NCI-H1436 treated with DMSO at 0.1 percent for 48 hours (cell line): ENCODE measurements around the gene CCR7.
"Not testable (repeated sequence)": the region's sequence is repeated elsewhere in the genome, so short reads cannot be mapped to it uniquely, and the experiment has no call there.

ENCODE experiments used
- DNase-seq: peaks from one replicate; lab custom pipeline; 2025; lab: John Stamatoyannopoulos, UW

CCR7 gene

DNA sequence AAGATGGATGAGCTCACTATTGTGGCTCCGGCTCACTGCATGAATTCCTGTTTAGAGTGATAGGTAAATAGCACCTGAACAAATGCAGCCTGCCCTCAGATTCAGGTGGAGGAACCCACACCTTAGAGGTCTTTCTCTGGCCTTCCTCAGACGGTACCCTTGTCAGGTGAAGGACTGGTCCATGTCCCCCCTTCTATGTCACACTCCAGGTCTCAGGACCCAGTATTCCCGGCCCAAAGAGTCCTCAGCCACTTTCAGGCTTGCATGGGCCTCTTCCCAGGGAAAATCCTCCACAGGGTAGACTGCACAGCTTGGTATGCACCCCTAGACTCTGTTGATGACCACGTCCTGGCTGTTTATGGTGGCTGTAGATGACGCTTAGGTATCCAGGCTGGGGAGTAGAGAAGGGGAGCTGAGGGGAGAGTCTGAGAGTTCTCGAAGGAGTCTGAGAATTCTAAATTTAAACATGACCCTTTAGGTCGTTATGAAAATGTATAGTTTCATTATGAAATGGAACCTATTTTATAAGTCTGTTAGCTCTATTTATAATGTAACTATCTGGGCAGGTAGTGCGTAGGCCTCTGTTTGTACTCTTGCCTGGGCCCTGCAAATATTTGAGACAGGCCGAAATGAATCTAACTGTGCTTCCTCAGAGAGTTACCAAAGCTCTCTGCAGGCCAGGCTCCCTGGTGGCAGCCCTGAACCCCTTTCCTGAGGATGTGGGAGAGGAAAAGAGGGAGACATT is 32.5 kb upstream of the CCR7 start:
- no peak for DNase-seq

- DNase-seq = no peak
Measured at GRCh38 chr17:40597156-40597555, 31.9 kb upstream of the CCR7 start.

GRCh38 chr17:40596261-40596919 is 31.1 kb upstream of the CCR7 start:
- peak; percentile 26 for DNase-seq

- DNase-seq = no peak
Measured at GRCh38 chr17:40590742-40591141, 25.5 kb upstream of the CCR7 start.

DNA sequence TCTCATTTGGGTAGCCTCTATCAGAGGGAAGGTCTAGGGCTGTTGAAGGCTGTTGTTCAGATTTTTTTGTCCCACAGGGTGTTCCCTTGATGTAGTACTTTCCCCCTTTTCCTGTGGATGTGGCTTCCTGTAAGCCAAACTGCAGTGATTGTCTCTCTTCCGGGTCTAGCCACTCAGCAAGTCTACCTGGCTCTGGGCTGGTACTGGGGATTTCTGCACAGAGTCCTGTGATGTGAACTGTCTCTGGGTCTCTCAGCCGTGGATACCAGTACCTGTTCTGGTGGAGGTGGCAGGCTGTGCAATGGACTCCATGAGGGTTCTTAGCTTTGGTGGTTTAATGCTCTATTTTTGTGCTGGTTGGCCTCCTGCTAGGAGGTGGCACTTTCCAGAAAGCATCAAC is 23.3 kb upstream of the CCR7 start:
- no peak for DNase-seq

DNA sequence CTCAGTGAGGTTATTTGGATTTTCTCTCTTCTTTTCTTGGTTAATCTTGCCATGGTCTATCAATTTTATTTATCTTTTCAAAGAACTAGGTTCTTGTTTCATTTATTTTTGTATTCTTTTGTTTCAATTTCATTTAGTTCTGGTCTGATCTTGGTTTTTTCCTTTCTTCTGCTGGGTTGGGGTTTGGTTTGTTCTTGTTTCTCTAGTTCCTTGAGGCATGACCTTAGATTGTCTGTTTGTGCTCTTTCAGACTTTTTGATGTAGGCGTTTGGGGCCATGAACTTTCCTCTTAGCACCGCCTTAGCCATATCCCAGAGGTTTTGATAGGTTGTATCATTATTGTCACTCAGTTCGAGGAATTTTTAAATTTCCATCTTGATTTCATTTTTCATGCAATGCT is 21.0 kb upstream of the CCR7 start:
- not testable (repeated sequence) for DNase-seq

DNA sequence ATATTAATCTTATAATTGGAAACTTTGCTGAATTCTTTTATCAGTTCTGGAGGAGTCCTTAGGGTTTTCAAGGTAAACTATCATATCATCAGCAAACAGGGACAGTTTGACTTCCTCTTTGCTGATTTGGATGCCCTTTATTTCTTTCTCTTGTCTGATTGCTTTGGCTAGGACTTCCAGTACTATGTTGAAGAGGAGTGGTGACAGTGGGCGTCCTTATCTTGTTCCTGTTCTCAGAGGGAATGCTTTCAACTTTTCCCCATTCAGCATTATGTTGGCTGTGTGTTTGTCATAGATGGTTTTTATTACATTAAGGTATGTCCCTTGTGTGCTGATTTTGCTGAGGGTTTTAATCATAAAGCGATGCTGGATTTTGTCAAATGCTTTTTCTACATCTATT is 19.7 kb upstream of the CCR7 start:
- not testable (repeated sequence) for DNase-seq

DNA sequence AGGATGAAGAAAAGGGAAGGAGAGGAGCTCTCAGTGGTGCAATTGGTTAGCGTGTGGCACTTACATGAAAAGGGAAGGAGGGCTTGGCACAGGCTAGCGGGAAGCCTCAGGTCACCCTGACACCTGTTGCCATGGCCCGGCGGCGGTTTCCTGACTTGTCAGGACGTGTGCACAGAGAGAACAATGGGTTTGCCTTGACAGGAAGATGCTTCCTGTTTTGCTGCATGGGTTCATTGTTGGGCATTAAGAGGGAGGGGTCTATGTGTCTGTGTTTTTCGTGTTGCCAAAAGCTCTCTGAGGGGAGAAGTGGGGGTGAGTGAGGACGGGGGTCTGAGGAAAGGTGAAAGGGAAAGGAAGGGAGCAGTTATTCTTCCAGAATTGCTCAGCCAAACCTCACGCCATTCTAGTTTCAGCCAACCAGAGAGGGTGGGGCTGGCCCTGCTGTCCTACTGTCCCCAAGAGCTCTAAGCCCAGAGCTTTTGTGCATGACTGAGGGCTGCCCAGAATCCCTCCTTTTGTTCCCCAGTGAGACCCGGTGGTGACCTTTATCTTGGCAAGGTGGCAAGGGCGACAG is 17.1 kb upstream of the CCR7 start:
- DNase-seq = peak; percentile 93

DNA sequence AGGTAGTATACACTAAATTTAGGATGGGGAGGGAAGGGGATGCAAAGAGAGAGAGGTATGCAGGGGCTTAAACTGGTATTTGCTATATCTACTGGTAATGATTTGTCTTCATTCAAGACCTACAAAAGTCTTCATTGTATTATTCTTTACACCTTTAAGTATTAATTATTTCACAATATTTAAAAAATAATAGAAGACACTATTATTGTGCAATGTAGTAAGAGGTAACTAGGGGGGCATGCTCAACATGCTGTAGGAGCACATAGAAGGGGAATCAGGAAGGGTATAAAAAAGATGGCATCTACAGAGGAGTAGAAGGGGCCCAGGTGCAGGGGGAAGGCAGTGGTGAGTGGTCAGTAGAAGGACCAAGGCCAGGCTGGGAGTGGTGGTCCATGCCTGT is 14.9 kb upstream of the CCR7 start:
- DNase-seq = no peak

GRCh38 chr17:40579471-40579870 is 14.2 kb upstream of the CCR7 start:
- no peak for DNase-seq

DNA sequence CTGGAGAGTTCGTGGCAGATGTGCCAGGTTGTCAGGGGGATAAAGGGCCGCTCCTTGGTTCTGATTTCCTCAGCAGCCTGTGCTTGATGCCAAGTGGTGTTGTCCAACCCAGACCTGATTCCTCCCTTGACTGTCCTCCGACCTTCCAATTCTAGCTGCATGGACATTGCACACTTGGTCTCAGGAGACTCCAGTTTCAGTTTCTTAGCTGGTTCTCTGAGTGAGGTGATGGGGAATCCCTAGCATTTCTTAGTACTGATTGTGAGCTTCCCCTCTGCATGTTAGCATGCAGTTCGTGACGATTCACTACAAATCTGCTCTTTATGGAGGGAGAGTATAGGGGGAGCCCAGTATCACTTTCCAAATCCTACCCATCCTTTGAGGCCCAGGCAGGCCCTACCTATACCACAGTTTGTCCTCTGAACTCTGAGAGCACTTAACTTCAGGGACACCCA is 12.4 kb upstream of the CCR7 start:
- DNase-seq = no peak

- DNase-seq = no peak
Measured at GRCh38 chr17:40576113-40576740, 11.0 kb upstream of the CCR7 start.

DNA sequence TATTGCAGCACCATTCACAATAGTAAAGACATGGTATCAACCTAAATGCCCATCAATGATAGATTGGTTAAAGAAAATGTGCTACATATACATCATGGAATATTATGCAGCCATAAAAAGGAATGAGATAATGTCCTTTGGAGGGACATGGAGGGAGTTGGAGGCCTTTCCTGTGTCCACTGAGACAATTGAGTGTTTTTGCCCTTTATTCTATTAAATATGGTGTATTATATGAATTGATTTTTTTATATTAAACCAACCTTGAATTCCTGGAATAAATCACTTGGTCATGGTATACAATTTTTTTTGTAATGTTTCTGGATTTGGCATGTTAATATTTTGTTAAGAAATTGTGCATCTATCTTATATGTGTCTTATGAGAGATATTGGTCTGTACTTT is 9.0 kb upstream of the CCR7 start:
- no peak for DNase-seq

DNA sequence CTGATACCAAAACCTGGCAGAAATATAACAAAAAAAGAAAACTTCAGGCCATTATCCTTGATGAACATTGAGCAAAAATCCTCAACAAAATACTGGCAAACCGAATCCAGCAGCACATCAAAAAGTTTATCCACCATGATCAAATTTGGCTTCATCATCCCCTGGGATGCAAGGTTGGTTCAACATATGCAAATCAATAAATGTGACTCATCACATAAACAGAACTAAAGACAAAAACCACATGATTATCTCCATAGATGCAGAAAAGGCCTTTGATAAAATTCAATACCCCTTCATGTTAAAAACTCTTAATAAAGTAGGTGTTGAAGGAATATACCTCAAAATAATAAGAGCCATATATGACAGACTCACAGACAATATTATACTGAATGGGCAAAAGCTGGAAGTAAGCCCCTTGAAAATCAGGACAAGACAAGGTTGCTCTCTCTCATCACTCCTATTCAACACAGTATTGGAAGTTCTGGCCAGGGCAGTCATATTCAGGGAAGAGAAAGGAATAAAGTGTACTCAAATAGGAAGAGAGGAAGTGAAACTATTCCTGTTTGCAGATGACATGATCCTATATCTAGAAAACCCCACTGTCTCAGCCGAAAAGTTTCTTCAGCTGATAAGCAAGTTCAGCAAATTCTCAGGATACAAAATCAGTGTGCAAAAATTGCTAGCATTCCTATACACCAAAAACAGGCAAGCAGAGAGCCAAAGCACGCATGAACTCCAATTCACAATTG is 7.1 kb upstream of the CCR7 start:
- DNase-seq = not testable (repeated sequence)

GRCh38 chr17:40568074-40568836 is 3.0 kb upstream of the CCR7 start:
- DNase-seq = no peak

DNA sequence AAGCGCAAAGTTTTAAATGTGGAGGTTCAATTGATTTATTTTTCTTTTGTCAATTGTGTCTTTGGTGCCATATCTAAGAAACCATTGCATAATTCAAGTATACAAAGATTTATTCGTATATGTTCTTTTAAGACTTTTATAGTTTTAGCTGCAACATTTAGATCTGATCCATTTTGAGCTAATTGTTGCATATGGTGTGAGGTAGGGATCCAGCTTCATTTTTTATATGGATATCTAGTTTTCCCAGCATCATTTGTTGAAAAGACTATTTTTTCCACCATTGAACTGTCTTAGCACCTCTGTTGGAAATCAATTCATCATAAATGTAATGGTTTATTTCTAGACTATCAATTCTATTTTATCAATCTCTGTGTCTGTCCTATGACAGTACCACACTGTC is 2.1 kb upstream of the CCR7 start:
- no peak for DNase-seq

- DNase-seq = no peak
Measured at GRCh38 chr17:40565769-40566409, 617 bp upstream of the CCR7 start.

DNA sequence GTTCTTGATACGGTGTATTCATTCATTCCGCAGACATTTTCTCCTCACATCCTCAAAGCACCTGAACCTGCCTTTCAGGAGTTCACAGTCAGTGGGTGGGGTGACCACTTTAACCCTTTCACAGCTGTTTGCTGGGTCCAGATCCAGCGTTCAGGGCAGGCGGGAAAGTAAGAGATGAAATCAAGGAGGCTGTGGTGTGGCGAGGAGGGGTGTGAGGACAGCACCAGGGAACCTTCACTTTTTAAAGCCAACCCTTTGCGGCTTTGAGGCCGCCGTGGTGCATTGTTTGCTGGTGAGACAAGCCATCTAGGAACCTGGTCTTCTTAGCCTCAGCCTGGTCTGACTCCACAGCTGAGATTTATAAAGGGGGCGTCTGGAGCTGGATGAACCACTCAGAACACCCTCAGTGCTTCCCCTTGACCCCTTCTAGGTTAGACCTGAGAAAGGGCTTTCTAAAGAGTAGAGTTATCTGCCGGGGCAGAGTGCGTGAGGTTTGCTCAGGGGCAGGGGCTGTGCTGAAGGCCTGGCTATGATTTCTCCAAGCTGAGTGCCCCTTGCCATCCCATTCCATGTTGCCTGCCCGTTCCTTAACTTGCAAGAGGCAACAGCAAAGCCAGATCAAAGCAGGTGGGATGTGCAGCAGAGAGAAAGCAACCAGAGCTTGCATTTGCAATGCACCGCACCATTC is 933 bp downstream of the CCR7 start:
- DNase-seq = no peak

GRCh38 chr17:40563220-40564052 is 1.8 kb downstream of the CCR7 start:
- DNase-seq = no peak
